OCI-M1 (cell line): ENCODE measurements around the gene NTNG2.
A peak's percentile ranks its signal among the peaks of the same experiment; 100 is the strongest.

ENCODE experiments used
- DNase-seq: peaks from one replicate; lab custom pipeline; 2025; lab: John Stamatoyannopoulos, UW

The NTNG2 gene

DNA sequence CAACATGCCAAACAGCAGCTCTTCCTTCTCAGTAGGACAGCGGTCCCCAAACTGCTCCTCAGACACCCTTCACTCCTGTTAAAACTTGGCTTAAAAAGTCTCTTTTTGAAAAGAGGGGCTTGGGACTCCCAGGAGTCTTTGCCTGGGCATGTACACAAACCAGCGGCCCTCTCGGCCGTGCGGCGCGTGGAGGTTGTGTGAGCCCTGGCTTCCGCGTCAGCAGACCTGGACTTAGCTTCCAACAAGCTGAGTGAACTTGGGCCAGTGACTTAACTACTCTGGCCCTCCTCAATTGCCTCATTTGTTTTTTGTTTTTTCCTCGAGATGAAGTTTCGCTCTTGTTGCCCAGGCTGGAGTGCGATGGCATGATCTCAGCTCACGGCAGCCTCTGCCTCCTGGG, 15.3 kb upstream of the NTNG2 start:
- no peak for DNase-seq

DNA sequence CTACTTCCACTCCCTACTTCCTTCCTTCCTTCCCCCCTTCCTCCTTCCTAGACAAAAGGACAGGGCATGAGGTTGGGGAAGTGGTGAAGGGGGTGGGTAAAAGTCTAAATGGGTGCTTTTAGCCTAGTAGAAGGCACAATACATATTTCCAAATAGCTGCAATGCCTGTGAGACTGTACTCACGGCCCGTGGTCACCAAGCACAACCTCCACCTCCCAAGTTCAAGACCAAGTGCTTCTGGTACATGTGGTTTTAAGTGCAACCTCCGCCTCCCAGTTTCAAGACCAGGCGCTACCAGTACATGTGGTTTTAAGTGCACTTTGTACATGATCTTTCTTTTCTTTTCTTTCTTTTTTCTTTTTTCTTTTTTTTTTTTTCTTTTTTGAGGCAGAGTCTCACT, 14.5 kb upstream of the NTNG2 start:
- no peak for DNase-seq

DNA sequence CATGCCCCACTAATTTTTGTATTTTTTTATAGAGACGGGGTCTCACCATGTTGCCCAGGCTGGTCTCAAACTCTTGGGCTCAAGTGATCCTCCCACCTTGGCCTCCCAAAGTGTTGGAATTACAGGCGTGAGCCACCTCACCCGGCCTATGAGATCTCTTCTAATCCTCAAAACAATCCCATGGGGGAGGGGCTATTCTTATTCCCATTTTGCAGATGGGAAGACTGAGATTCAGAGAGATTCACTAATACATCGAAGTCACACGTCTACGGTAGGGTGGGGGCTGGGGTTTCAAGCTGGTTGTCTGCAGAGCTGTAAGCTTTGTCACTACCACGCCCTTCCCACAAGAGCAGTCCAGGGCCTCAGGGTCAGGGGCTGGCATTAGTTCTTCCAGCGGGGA, 14.0 kb upstream of the NTNG2 start:
- DNase-seq = no peak

DNA sequence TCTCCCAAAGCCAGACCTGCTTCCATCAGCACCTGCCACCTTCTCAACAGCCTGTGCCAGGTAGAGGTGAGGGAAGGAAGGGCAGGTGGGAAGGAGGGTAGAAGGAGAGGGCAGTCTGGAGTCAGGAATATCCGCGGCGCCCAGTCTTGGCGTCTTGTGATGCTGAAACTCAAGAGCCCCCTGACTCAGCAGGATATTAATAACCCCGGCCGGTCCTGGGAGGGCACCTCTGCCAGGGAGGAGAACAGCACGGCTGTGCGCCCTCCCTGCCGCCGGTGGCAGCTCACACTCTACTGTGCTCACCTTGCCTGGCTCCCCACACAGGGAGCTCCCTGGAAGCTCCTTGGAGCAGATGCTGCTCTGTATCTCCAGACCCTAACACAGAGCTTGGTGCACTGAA, 11.6 kb upstream of the NTNG2 start:
- no peak for DNase-seq

DNA sequence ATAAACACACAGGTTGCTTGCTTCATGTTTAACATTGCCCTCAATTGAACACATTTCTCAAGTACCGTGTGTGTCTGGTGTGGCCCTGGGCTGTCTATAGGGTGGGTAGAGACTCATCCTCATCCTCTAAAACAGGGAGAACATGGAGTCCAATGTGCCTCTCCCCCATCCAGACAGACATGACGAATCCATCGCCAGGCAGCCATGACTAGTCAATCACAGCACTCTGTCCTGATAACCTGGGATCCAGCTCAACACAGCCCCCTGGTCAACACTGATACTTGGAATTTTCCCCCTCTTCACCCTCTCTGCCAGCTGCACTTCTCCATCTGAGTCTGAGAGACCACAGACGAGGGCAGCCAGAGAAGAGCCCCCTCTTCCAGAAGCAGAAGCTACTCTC, 10.7 kb upstream of the NTNG2 start:
- DNase-seq = no peak

DNA sequence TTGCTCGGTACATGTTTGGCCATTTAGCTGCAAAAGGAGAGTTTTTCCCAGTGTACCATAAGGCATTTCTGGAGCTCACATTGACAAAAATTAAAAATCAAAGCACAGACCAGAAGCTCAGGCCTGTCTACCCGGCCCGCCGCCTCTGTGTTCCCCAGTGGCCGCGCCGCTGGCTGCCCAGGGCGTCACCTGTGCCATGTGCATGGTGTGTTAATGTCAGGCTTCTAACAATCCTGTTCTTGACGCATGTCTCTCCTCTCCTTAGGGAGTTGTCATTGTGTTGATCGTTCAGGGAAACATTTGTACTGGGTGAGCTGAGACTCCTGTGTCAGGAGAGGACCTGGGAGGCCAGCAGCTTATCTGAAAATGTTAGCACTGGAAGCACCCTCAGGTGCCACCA, 9.6 kb upstream of the NTNG2 start:
- DNase-seq = no peak

DNA sequence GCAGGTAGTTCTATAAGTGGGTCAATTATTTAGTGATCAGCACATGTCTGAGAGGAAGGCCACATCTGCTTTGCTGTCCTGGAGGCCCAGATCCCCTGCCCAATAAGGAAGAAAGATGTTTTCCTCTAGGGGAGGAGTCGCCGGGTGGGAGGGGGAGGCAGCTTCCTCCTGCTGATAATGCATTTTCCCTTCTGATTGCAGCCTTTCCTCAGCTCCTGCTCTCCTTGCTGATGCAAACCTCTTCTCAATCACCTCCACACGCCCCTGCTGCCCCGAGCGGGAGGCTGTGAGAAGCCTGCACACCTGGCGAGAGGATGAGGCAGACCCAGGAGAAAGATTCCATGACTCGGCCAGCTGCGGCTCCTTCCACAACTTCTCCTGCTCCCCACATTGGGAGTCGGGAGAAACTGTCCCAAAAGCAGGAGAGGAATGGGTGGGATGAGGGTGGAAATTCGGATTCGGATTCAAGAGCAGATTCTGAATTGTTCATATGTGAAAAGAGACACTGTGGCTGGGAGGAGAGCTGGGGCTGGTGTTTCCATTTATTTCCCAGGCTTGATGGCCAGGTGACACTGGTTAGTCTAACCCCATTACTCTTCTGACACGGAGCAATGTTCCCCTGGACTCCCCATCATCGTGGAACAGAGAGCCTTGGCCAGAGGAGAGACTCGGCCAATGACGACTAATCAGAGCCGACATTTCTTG, 6.8 kb upstream of the NTNG2 start:
- no peak for DNase-seq

DNA sequence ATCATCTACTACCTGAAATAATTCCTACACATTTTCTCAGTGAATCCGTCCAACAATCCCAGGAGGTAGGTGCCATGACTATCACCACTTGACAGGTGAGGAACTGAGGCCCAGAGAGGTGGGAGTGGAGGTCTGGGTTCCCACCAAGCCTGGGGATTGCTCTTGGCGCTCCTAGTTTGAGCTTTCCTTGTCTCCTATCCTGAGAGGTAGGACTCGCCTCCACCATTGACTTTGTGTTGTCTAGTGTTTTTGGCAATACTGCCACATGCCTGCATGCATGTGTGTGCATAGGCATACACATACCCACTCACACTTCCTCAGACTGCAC, 6.3 kb upstream of the NTNG2 start:
- DNase-seq = no peak

DNA sequence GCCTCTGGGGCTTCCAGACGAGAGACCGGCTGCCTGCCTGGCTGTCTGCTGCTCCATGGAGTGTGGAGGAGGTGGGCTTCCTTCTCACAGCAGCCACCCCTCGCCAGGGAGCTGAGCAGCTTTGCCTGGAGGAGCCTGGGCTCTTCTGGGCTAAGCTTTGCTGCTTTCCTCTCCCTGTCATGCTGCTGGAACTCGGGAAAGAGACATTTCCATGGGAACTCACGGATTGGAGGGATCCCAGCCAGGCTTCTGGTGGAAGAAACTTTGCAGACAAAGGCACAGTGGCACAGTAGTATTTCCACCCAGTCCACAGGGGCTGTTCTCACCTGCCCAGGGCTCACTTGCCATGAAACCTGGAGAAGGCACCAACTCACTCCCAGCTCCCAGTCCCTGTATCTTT, 5.6 kb upstream of the NTNG2 start:
- DNase-seq = no peak

DNA sequence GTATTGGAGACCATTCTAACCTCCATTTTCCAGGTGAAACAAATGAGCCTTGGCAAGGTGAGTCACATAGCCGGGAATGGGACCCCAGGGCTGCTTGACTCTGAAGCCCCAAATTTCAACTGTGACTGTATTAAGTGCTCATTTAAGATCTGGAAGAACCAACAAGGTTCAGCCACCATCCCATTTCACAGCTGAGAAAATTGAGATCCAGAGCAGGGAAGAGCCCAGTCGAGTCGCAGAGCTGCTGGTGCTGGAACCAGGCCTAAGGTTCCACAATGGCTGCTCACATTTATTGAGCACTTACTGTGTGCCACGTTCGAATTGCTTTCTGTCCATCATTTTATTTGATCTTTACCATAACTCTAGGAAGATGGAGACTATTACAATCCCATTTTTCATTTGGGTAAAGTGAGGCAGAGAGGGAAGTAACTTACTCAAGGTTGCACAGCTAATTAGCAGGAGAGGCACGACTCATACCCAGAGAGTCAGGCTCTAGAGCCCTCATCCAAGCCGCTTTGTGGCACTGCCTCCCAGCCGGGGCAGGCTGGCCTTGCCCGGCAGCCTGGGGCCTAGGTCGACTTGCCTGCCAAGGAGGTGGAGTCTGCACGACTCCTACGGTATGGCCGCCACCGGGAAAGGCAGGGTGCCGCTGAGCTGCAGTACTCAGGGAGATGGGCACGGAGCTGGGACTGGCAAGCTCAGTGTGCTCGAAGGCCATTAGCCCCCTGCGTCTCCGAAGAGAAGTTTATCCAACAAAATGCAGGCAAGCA, 4.3 kb upstream of the NTNG2 start:
- DNase-seq = no peak

DNA sequence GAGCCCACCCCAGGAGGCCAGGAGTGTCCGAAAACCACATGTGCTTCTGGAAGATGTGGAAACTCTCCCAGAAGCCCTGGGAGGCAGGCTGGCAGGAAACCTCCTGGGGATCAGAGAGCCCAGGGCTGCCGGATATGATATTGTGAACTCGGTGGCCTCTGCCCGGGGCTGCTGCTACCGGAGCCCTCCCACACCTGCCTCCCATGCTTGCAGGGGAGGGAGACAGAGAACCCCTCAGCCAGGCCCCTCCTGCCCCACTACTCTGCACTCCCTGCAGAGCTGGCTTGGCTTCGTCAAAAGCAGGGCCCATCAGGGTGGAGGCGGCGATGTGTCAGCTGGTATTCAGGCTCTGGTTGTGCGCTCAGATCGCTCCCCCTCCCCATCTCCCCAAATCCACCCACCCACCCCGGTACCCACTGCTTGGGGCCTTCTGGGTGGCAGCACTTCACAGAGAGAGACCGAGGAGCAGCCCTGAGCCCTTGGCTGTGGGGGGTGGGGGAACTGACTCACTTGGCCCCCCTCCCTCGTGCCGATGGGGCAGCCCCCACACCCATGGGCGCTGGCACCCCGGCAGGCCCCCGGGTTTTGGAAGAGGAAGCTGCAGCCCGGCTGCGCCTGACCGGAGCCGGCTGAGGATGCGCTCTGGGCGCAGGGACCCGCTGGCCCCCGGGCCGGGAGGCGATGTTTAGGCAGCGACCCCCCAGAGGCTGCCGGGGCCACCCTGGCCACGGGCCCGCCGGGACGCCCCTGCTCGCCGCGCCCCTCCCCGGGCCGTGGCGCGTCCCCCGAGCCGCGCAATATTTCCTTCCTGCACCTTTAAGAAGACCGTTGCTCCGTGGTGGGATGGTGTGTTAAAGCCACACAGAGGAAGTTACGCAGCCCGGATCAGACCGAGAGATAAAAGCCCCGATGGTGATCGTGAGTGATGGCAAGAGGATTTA, 786 bp upstream of the NTNG2 start:
- peak; percentile 75 for DNase-seq

DNA sequence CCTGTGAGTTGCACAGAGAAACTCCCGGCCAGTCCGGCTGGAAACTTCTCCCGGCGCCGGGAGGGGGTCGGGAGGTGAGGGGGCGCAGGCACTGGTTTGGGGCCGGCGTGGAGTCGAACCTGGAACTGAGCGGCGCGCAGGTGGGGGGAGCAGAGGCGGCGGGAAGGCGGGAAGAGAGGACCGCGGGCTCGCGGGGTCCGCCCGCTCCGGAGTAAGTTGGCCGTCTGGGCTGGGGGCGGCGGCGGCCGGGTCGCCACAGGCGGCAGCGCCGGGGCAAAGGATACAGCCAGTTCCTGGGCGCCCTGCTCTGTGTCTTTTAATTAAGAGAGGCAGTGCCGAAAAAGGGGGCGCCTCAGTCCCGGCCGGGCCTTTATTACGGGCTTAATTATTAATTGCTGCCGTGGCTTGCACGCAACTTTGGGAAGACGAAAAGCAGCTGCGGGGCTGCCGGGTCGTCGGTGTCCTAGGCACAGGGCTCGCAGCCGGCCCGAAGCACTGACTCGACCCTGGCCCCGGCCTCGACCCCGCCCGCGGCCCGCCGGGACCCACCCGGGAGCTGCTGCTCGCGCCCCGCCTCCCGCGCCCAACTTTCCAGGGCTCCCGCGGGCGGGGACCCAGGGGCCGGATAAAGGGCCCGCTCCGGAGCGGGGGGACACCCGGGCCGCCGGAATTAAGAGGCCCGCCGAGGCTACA, 1.1 kb downstream of the NTNG2 start:
- DNase-seq = no peak

DNA sequence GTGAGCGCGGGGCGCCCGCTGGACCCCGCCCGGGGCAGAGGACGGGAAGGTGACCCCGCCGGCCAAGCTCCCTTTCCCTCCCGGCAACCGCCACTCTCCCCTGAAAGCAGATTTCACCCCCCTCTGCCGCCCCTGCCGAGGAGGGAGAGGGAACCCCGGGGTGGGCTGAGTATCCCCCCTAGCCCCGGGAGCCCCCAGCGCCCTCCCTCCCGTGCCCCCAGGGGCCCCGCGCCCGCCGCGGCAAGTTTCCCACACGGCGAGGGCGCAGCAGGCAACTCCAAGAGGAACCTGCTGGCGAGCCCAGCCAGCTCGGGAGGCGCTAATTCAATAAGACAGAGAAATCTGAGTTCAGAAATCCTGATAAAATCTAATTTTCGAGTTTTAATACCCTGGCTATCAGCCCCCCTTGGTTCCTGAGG, 1.6 kb downstream of the NTNG2 start:
- DNase-seq = no peak

DNA sequence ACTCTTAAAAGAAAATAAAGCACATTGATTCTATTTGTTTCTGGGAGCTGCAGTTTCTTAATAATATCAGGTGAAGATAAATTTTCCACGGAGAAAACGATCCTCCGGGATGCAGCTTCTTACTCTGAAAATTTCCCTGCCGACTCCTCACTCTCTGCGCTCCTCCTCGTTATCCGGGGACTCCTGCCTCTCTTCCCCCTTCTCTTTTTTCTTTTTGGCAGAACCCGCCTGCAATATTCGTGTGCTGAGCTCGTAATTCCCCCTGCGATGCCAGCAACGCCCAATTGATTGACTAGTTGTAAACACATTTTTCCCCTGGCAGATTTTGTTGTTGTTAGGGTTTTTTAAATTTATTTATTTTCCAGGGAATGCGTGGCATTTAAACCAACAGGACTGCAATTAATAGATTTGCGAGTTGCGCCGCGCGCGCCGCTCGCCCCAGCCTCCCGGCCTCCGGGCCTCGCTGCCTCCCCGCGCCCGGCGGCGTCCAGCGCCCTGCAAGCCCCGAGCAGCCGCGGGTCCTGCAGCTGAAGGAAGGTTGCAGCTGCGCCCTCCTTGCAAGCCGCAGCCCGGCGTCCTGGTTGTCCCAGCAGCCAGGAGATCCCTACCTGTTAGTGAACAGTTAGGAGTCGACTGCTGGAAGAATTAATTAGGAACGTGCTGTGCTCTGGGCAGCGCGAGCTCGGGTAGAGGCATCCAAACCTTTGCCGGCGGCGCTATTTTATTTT, 2.2 kb downstream of the NTNG2 start:
- no peak for DNase-seq

DNA sequence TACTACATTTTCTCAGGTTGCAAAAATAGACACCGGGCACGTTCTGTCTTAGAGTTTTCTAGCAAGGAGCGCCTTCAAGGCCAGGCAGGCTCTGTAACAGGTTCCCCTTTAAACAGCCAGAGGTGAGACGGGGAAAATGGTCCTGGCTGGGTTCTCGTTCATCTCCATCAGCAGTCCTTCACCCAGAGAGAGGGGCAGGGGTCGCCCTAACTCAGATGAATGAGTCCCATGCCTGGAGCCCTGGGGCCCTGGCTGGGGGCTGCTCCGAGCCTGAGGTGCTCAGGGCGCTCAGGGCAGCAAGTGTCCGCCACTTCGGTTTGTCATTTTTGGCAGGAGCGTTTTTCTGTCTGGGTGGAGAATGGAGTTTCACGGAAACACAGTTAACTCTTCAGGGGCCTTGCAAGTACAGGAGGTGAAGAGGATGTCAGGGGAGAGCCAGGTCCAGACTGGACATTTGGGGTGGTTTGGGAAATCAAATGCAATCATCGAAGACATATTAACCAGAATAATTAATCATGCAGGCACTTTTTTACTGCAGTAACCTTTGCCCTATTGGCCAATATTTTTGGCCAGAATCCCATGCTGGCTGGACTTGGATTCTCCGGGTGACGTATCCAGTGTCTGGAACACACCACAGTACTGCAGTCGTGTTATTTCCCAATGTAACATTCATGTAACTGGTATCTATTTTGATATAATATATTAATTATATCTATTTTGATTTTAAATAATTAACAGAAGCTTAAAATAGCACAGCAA, 2.9 kb downstream of the NTNG2 start:
- no peak for DNase-seq

DNA sequence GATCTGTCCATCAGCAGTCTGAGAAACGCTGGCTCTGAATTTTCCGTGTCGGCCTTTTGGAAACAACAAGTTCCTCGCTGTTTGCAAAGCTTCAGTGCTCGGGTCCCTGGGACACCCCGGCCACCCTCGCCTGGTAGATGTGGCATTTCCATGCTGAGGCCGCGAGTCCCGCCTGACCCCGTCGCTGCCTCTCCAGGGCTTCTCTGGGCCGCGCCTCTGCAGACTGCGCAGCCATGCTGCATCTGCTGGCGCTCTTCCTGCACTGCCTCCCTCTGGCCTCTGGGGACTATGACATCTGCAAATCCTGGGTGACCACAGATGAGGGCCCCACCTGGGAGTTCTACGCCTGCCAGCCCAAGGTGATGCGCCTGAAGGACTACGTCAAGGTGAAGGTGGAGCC, 4.7 kb downstream of the NTNG2 start:
- peak; percentile 49 for DNase-seq

DNA sequence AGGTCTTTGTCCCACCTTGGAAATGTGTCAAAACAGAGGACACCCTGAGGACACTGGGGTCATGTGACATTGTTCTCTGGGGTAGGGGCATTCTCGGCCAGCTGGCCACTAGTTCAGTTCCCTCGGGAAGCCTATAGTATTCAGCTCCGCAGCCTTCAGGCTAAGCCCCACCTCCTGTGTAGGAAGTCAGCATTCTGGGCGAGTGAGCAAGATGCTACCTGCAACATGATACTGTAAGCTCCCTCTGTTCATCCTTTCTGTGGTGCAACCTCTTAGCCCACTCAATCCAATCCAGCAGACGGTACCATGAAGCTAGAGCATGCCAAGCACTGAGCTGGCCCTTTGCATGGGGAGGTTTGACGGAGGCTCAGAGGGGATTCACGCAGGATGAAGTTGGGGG, 5.3 kb downstream of the NTNG2 start:
- no peak for DNase-seq

DNA sequence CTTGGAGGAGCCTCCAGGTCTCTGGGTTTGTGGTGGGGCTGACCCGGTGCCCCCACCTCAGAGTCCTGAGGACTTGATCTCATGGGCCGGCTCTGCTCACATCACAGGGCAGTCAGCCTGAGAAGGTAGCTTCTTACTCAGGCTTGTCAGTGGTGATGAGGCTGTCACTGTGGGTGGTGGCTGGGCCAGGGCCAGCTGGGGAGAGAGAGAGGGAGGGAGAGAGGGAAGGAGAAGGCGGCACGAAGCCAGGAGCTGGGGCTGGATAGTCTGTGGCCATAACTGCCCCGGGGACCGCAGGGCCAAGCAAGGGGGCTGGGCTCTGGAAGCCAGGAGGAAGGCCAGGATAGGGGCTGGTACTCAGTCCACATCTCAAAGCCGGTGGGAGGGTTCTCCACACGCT, 6.5 kb downstream of the NTNG2 start:
- DNase-seq = no peak

DNA sequence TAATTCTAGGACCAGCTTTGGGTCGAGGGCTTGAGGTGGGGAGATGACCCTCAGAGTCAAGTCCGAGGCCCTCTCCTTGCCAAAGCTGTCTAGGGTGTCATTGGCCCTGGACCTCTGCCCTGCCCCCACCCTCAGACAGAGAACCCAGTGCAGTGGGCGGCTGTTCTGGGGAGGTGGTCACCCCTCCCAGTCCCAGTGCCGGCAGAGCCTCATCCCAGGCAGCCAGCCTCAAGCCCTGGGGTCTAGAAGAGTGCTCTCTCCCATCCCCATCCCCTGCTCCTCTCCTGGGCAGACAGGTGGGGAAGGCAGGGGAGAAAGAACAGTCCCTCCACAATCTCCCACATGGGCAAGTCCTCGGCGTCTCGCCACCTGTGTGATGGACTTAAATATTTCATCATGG, 7.0 kb downstream of the NTNG2 start:
- DNase-seq = no peak

DNA sequence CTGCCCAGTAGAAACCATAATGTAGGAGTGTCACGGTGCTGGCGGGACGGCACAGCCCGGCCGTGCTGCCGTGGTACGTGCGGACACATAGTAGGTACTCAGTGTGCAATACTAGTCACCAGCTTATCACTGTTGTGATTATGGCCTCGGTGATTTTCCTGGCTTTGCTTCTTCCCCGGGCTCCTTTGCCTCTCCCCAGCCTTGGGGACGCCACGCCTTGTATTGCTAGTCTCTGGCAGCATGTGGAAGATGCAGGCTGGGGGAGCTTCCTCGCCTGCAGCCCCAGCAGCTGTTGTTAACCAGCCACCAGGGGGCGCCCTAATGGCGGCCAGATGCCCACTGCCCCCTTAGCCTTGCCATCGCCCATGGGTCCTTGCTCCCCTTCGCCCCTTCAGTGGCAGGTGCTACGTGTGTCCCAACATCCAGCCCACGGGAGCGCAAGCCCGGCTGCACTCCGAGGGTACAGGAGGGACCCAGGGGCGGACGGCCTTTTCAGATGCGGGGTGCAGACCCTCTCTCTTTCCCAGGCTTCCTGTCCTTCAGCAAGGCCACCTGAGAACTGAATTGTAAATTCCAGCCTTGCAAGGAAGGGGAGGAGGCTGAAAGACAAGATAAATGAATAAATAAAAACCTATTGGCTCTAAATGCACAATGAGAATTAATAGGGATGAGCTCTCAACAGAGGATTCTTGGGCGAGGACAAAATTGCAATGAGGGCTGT, 8.0 kb downstream of the NTNG2 start:
- peak; percentile 72 for DNase-seq
